Measurements from ENCODE around the gene VSIG10L2. TPM values are rescaled to one million over a fixed set of nuclear protein-coding genes. Genes with fewer than 3 reads are reported as not detected.

VSIG10L2 gene
- total RNA-seq, 2 donors from 2014 or later: not detected

- no peaks in the 10 kb centered on the region for H3K9me3 ChIP-seq (ENCODE audit: control insufficient read depth, low read length)
- no peaks in the 10 kb centered on the region for H3K9me3 Mint-ChIP-seq
- peaks cover 4% of the 10 kb centered on the region for H3K4me1 Mint-ChIP-seq
- no peaks in the 10 kb centered on the region for H3K36me3 Mint-ChIP-seq (ENCODE audit: low read depth)
- no peak overlapping the region for H3K27ac Mint-ChIP-seq
- TF ChIP-seq CTCF (conservative IDR thresholded peaks at IDR 0.05): no peak
- no peaks in the 10 kb centered on the region for H3K27me3 Mint-ChIP-seq (ENCODE audit: insufficient read depth)
- no peaks in the 10 kb centered on the region for H3K36me3 ChIP-seq (ENCODE audit: control insufficient read depth, insufficient read depth, low read length)
- DNase-seq: no peak
- no peaks in the 10 kb centered on the region for H3K4me1 ChIP-seq (ENCODE audit: control insufficient read depth, insufficient read depth, low read length)
- no peak overlapping the region for H3K9ac ChIP-seq (ENCODE audit: extremely low read depth, low read length, poor library complexity, severe bottlenecking)
- H3K27ac ChIP-seq (ENCODE audit: low read depth, low read length): no peak overlapping the region
- no peak overlapping the region for H3K4me3 Mint-ChIP-seq
- WGBS, 2 experiments (ENCODE audit: insufficient coverage in 1 of 2, insufficient read length in 1 of 2): 89 to 94% methylated on average over 6 to 7 of the region's 7 CpGs
- no peaks in the 10 kb centered on the region for H3K27me3 ChIP-seq (ENCODE audit: control insufficient read depth, insufficient read depth, low read length, poor library complexity, severe bottlenecking)
- no peak overlapping the region for H3K4me3 ChIP-seq (ENCODE audit: low read length)
Measured at GRCh38 chr11:125952973-125953372, 7.1 kb downstream of the VSIG10L2 start.

DNA sequence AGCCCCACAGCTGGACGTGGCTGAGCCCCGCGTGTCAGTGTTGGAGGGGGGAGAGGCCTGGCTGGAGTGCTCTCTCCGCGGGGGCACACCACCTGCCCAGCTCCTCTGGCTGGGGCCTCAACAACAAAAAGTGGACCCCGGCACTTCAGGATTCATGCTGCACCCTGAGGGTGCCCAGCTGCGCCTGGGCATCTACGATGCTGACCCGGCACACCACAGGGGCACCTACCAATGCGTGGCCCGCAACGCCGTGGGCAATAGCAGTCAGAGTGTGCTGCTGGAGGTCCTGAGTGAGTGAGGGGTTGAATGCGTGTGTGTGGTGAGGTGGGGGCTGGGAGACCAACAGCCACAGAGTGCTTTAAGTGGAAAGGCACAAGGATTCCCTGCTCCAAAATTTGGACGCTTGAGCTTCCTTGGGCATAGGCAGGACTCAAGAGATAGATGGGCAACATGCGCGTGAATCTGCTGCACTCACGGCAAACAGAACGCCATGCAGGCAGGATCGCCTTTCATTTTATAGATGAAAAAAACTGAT, 7.6 kb downstream of the VSIG10L2 start:
- Mint-ChIP-seq H3K36me3 (ENCODE audit: low read depth) (no peaks in the 10 kb centered on the region), H3K27me3 (ENCODE audit: insufficient read depth) (no peaks in the 10 kb centered on the region), H3K4me1 (peaks cover 4% of the 10 kb centered on the region), H3K4me3 (no peak overlapping the region), H3K9me3 (no peaks in the 10 kb centered on the region), H3K27ac (no peak overlapping the region)
- Histone ChIP-seq H3K9ac (ENCODE audit: extremely low read depth, low read length, poor library complexity, severe bottlenecking) (no peak overlapping the region), H3K9me3 (ENCODE audit: control insufficient read depth, low read length) (no peaks in the 10 kb centered on the region), H3K4me3 (ENCODE audit: low read length) (no peak overlapping the region), H3K4me1 (ENCODE audit: control insufficient read depth, insufficient read depth, low read length) (no peaks in the 10 kb centered on the region), H3K27ac (ENCODE audit: low read depth, low read length) (peak overlapping the region; percentile 38), H3K27me3 (ENCODE audit: control insufficient read depth, insufficient read depth, low read length, poor library complexity, severe bottlenecking) (no peaks in the 10 kb centered on the region), H3K36me3 (ENCODE audit: control insufficient read depth, insufficient read depth, low read length) (no peaks in the 10 kb centered on the region)
- WGBS, 2 experiments (ENCODE audit: insufficient coverage in 1 of 2, insufficient read length in 1 of 2): 91 to 93% methylated on average over 13 to 20 of the region's 20 CpGs
- TF ChIP-seq CTCF (conservative IDR thresholded peaks at IDR 0.05): no peak
- no peak for DNase-seq

GRCh38 chr11:125954123-125954944, 8.5 kb downstream of the VSIG10L2 start:
- no peaks in the 10 kb centered on the region for H3K27me3 Mint-ChIP-seq (ENCODE audit: insufficient read depth)
- peak overlapping the region; percentile 24 for H3K27ac ChIP-seq (ENCODE audit: low read depth, low read length)
- no peak for TF ChIP-seq CTCF (conservative IDR thresholded peaks at IDR 0.05)
- H3K4me3 ChIP-seq (ENCODE audit: low read length): no peak overlapping the region
- no peak for DNase-seq
- H3K9ac ChIP-seq (ENCODE audit: extremely low read depth, low read length, poor library complexity, severe bottlenecking): no peak overlapping the region
- H3K27me3 ChIP-seq (ENCODE audit: control insufficient read depth, insufficient read depth, low read length, poor library complexity, severe bottlenecking): no peaks in the 10 kb centered on the region
- peaks cover 4% of the 10 kb centered on the region for H3K4me1 Mint-ChIP-seq
- H3K9me3 ChIP-seq (ENCODE audit: control insufficient read depth, low read length): no peaks in the 10 kb centered on the region
- no peaks in the 10 kb centered on the region for H3K36me3 Mint-ChIP-seq (ENCODE audit: low read depth)
- H3K9me3 Mint-ChIP-seq: no peaks in the 10 kb centered on the region
- 93 to 94% methylated on average over 14 to 20 of the region's 21 CpGs for WGBS, 2 experiments (ENCODE audit: insufficient coverage in 1 of 2, insufficient read length in 1 of 2)
- H3K27ac Mint-ChIP-seq: no peak overlapping the region
- H3K36me3 ChIP-seq (ENCODE audit: control insufficient read depth, insufficient read depth, low read length): no peaks in the 10 kb centered on the region
- H3K4me3 Mint-ChIP-seq: no peak overlapping the region
- H3K4me1 ChIP-seq (ENCODE audit: control insufficient read depth, insufficient read depth, low read length): no peaks in the 10 kb centered on the region

All from endodermal cell (in vitro differentiated cells).